T-cell (primary cell): ENCODE measurements around the gene PTPRD. TPM values are rescaled to one million over a fixed set of nuclear protein-coding genes. Genes with fewer than 3 reads are reported as not detected.
"Not testable (repeated sequence)": the region's sequence is repeated elsewhere in the genome, so short reads cannot be mapped to it uniquely, and the experiment has no call there.

Source experiments
- ATAC-seq, 4 experiments: fragments of 200-7000 bp in 3 of 4; fragments of 150-1000 bp in 1 of 4; cut with Tn5 transposase; replicated peaks in 1 of 4; 1 replicate in 3 of 4; 2 replicates in 1 of 4; pipeline ENCODE4 v1.10.0; 2021; ENCODE audit warnings: moderate library complexity in 3 of 4, mild to moderate bottlenecking in 2 of 4, moderate number of reproducible peaks in 1 of 4
- CTCF ChIA-PET, 2 donors: fragments of 300-600 bp; sonication (Branson Sonifier 250); formaldehyde crosslinking; loops; one replicate each; lab custom pipeline; 2022; ENCODE audit warnings: antibody characterized with exemption in 2 of 2; lab: Charles Lee
- POLR2A ChIA-PET, 2 donors: fragments of 300-600 bp; sonication (Branson Sonifier 250); formaldehyde crosslinking; loops; one replicate each; lab custom pipeline; 2022; ENCODE audit warnings: antibody characterized with exemption in 2 of 2; lab: Charles Lee
- DNase-seq, 35 experiments: peaks; one replicate each; pipeline versions ENCODE4 v3.0.0 to v3.0.0-alpha.2; 2013 to 2023
- H3K27ac ChIP-seq: one replicate; pipeline ENCODE4 v1.5.1; 2013; ENCODE audit warnings: low read length
- H3K27me3 ChIP-seq, 2 experiments: replicated peaks in 1 of 2; 1 replicate in 1 of 2; 2 replicates in 1 of 2; pipeline versions ENCODE4 v1.6.1 to v1.7.0; 2013; ENCODE audit warnings: low read length in 1 of 2, mixed read lengths in 1 of 2; ENCODE audit not compliant: control insufficient read depth in 2 of 2, insufficient read depth in 2 of 2; ENCODE audit errors: extremely low read depth in 1 of 2
- H3K36me3 ChIP-seq, 2 donors: 1 replicate in 1 of 2; 2 replicates in 1 of 2; pipeline versions ENCODE4 v1.6.1 to v1.7.0; 2013; ENCODE audit warnings: low read length in 1 of 2; ENCODE audit not compliant: control insufficient read depth in 2 of 2, insufficient read depth in 1 of 2; ENCODE audit errors: extremely low read depth in 1 of 2
- H3K4me1 ChIP-seq, 2 experiments: 1 replicate in 1 of 2; 2 replicates in 1 of 2; pipeline versions ENCODE4 v1.6.1 to v1.7.0; 2013; ENCODE audit warnings: low read length in 2 of 2, mixed read lengths in 1 of 2; ENCODE audit not compliant: insufficient read depth in 2 of 2, control insufficient read depth in 1 of 2; ENCODE audit errors: extremely low read depth in 1 of 2
- H3K4me3 ChIP-seq, 2 donors: 1 replicate in 1 of 2; 2 replicates in 1 of 2; pipeline versions ENCODE4 v1.5.1 to v1.7.0; 2013; ENCODE audit warnings: mild to moderate bottlenecking in 2 of 2, low read length in 1 of 2, moderate library complexity in 1 of 2; ENCODE audit not compliant: control insufficient read depth in 1 of 2; ENCODE audit errors: extremely low read depth in 1 of 2
- H3K9me3 ChIP-seq: 2 replicates; pipeline ENCODE4 v1.7.0; 2013
- H3K27ac Mint-ChIP-seq, 2 donors: one replicate each; pipeline ENCODE4 v1.8.0; 2020 to 2021; ENCODE audit warnings: mild to moderate bottlenecking in 2 of 2, mixed read lengths in 2 of 2
- H3K27me3 Mint-ChIP-seq, 2 donors: one replicate each; pipeline ENCODE4 v1.8.0; 2021 to 2022; ENCODE audit warnings: mixed read lengths in 2 of 2
- H3K36me3 Mint-ChIP-seq: one replicate; pipeline ENCODE4 v1.8.0; 2021; ENCODE audit warnings: mixed read lengths
- H3K4me1 Mint-ChIP-seq, 3 donors: one replicate each; pipeline ENCODE4 v1.8.0; 2020 to 2022; ENCODE audit warnings: mixed read lengths in 3 of 3, mild to moderate bottlenecking in 1 of 3
- H3K4me3 Mint-ChIP-seq, 3 donors: one replicate each; pipeline ENCODE4 v1.8.0; 2020 to 2022; ENCODE audit warnings: mild to moderate bottlenecking in 3 of 3, mixed read lengths in 3 of 3, moderate library complexity in 3 of 3
- H3K9me3 Mint-ChIP-seq, 3 donors: one replicate each; pipeline ENCODE4 v1.8.0; 2020 to 2022; ENCODE audit warnings: mixed read lengths in 3 of 3
- WGBS: methylation state at CpG from one replicate; pipeline ENCODE4 v1.1.5; 2013; ENCODE audit warnings: missing lambda C conversion rate; ENCODE audit not compliant: insufficient coverage; 5-methylcytosine and 5-hydroxymethylcytosine counted together
- total RNA-seq, 35 experiments: library from RNA in 6 of 35; stranded (reverse) in 6 of 35; fragments of 120-200 nt in 1 of 35; gene quantifications; one replicate each; pipeline versions ENCODE4 v1.2.1 to v1.2.4 and lab custom pipeline; 2013 to 2026

Gene PTPRD
- total RNA-seq, 5 donors from 2014 or later (not counting 1 experiment from before 2014, with no cell fraction given) = 0.13 to 0.61 (median 0.38) TPM; not detected in 2

DNA sequence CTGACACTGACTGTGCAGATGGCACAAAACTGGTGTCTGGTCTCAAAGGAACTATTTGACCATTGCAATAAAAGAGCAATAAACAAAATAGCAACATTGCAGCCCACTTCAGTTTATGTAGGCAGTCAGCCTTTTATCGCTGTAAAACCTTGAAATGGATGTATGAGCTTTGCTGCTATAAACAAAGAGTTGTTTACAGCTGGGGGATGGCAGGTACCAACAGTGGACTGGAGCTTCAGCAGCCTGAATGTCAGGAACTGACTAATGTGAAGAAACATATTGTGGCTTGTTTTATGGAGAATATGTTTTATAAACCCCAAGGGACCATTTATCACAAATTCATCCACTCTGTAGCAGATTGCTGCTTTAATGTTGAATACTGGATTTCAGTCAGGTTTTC, 78.0 kb downstream of the PTPRD start:
- H3K4me3 ChIP-seq = no peak overlapping the region
- DNase-seq = no peak
- ATAC-seq = no peak
- Mint-ChIP-seq H3K4me3 (no peak overlapping the region), H3K27ac (no peak overlapping the region), H3K9me3 (peaks cover 0 to 16% (median 14%) of the 10 kb centered on the region in 3 donors), H3K36me3 (no peaks in the 10 kb centered on the region), H3K27me3 (no peaks in the 10 kb centered on the region), H3K4me1 (no peaks in the 10 kb centered on the region)
- no peaks in the 10 kb centered on the region for H3K36me3 ChIP-seq
- no peaks in the 10 kb centered on the region for H3K9me3 ChIP-seq
- no CpG with 5 or more reads among the region's 1 CpG for WGBS
- ChIA-PET CTCF (no interaction called here), POLR2A (no interaction called here)
- H3K27ac ChIP-seq = no peak overlapping the region
- H3K4me1 ChIP-seq = no peaks in the 10 kb centered on the region
- no peaks in the 10 kb centered on the region for H3K27me3 ChIP-seq

DNA sequence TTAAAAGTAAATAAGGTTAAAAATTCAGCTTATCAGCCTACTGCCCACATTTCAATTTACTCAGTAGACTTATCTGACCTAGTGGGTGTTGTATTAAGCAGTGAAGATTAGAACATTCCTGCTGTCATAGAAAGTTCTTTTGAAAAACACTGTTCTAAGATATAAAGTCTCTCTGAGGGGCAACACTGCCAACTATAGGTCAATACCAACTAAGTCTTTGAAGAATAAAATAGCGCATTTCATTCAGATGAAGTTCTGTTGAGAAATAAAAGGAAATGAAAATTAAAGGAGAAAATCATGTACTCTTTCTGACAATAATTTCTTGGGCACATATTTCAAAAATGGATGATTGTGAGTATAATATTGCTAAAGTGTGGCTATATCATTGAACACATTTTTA, 86.8 kb downstream of the PTPRD start:
- no CpG with 5 or more reads among the region's 1 CpG for WGBS

GRCh38 chr9:10523164-10523563, 89.6 kb downstream of the PTPRD start:
- Mint-ChIP-seq H3K9me3 (peaks cover 12 to 18% (median 16%) of the 10 kb centered on the region in 3 donors), H3K27me3 (no peaks in the 10 kb centered on the region), H3K36me3 (no peaks in the 10 kb centered on the region), H3K4me1 (no peaks in the 10 kb centered on the region), H3K27ac (no peak overlapping the region), H3K4me3 (no peak overlapping the region)
- ChIA-PET POLR2A (no interaction called here), CTCF (no interaction called here)
- no peak overlapping the region for H3K4me3 ChIP-seq
- no peaks in the 10 kb centered on the region for H3K36me3 ChIP-seq
- no peaks in the 10 kb centered on the region for H3K4me1 ChIP-seq
- H3K9me3 ChIP-seq = no peaks in the 10 kb centered on the region
- H3K27ac ChIP-seq = no peak overlapping the region
- H3K27me3 ChIP-seq = no peaks in the 10 kb centered on the region
- WGBS = no CpG with 5 or more reads among the region's 5 CpGs
- DNase-seq (no peak), ATAC-seq (no peak)

More for the DNA sequence above, 86.8 kb downstream of the PTPRD start:
- no peaks in the 10 kb centered on the region for H3K27me3 Mint-ChIP-seq
- CTCF ChIA-PET = no interaction called here
- Histone ChIP-seq H3K27me3 (no peaks in the 10 kb centered on the region), H3K27ac (no peak overlapping the region), H3K4me3 (no peak overlapping the region), H3K9me3 (no peaks in the 10 kb centered on the region), H3K36me3 (no peaks in the 10 kb centered on the region), H3K4me1 (no peaks in the 10 kb centered on the region)
- ATAC-seq (no peak), DNase-seq (no peak)
- H3K4me1 Mint-ChIP-seq = no peaks in the 10 kb centered on the region
- H3K4me3 Mint-ChIP-seq = no peak overlapping the region
- H3K36me3 Mint-ChIP-seq = no peaks in the 10 kb centered on the region
- peaks cover 10 to 18% (median 10%) of the 10 kb centered on the region in 3 donors for H3K9me3 Mint-ChIP-seq
- POLR2A ChIA-PET = no interaction called here
- H3K27ac Mint-ChIP-seq = no peak overlapping the region

- H3K27ac Mint-ChIP-seq = no peak overlapping the region
- WGBS = 100% methylated on average over 1 of the region's 3 CpGs
- Histone ChIP-seq H3K27ac (no peak overlapping the region), H3K27me3 (no peaks in the 10 kb centered on the region), H3K9me3 (peaks cover under 1% of the 10 kb centered on the region), H3K4me1 (no peaks in the 10 kb centered on the region), H3K36me3 (no peaks in the 10 kb centered on the region), H3K4me3 (no peak overlapping the region)
- ChIA-PET POLR2A (no interaction called here), CTCF (interaction anchor here in 1 of 2 donors (0.5 kb wide), 1 partner anchor 280 kb away, joined by 3 read pairs; no protein-coding TSS in a partner anchor)
- ATAC-seq (no peak), DNase-seq (no peak)
- H3K36me3 Mint-ChIP-seq = no peaks in the 10 kb centered on the region
- no peaks in the 10 kb centered on the region for H3K4me1 Mint-ChIP-seq
- H3K27me3 Mint-ChIP-seq = no peaks in the 10 kb centered on the region
- H3K9me3 Mint-ChIP-seq = peaks cover 10 to 35% (median 19%) of the 10 kb centered on the region in 3 donors
- no peak overlapping the region for H3K4me3 Mint-ChIP-seq
These were observed 100.7 kb downstream of the PTPRD start for GRCh38 chr9:10512144-10512543.

- Mint-ChIP-seq H3K9me3 (peaks cover 17 to 27% (median 26%) of the 10 kb centered on the region in 3 donors), H3K27ac (no peak overlapping the region), H3K27me3 (no peaks in the 10 kb centered on the region), H3K36me3 (no peaks in the 10 kb centered on the region), H3K4me3 (no peak overlapping the region), H3K4me1 (no peaks in the 10 kb centered on the region)
- no peak for DNase-seq
- ATAC-seq = no peak
- no peaks in the 10 kb centered on the region for H3K4me1 ChIP-seq
- POLR2A ChIA-PET = interaction anchor here in 1 of 2 donors (1.2 kb wide), 1 partner anchor 18 kb away, joined by 3 read pairs; no protein-coding TSS in a partner anchor
- WGBS = 67% methylated on average over 3 of the region's 4 CpGs
- no peaks in the 10 kb centered on the region for H3K9me3 ChIP-seq
- no peaks in the 10 kb centered on the region for H3K36me3 ChIP-seq
- CTCF ChIA-PET = no interaction called here
- H3K4me3 ChIP-seq = no peak overlapping the region
- H3K27me3 ChIP-seq = no peaks in the 10 kb centered on the region
- H3K27ac ChIP-seq = no peak overlapping the region
These were observed 123.9 kb downstream of the PTPRD start for GRCh38 chr9:10488937-10489336.

- Mint-ChIP-seq H3K4me1 (no peaks in the 10 kb centered on the region), H3K27me3 (no peaks in the 10 kb centered on the region), H3K36me3 (no peaks in the 10 kb centered on the region), H3K4me3 (no peak overlapping the region), H3K9me3 (peaks cover 23 to 51% (median 28%) of the 10 kb centered on the region in 3 donors), H3K27ac (no peak overlapping the region)
- Histone ChIP-seq H3K4me1 (no peaks in the 10 kb centered on the region), H3K36me3 (no peaks in the 10 kb centered on the region), H3K4me3 (no peak overlapping the region), H3K9me3 (no peaks in the 10 kb centered on the region), H3K27ac (no peak overlapping the region), H3K27me3 (no peaks in the 10 kb centered on the region)
- POLR2A ChIA-PET = no interaction called here
- DNase-seq (no peak), ATAC-seq (no peak)
- CTCF ChIA-PET = no interaction called here
- no CpG with 5 or more reads among the region's 3 CpGs for WGBS
These were observed 133.6 kb downstream of the PTPRD start for GRCh38 chr9:10479172-10479571.

DNA sequence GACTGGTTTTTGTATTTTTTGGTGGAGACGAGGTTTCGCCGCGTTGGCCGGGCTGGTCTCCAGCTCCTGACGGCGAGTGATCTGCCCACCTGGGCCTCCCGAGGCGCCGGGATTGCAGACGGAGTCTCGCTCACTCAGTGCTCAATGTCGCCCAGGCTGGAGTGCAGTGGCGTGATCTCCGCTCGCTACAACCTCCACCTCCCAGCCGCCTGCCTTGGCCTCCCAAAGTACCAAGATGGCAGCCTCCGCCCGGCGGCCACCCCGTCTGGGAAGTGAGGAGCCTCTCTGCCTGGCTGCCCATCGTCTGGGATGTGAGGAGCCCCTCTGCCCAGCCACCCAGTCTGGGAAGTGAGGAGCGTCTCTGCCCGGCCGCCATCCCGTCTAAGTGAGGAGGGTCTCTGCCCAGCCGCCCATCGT, 163.6 kb downstream of the PTPRD start:
- H3K4me3 ChIP-seq, H3K27ac ChIP-seq, H3K9me3 ChIP-seq, H3K36me3 ChIP-seq, H3K27ac Mint-ChIP-seq, POLR2A ChIA-PET, DNase-seq, H3K4me1 Mint-ChIP-seq, H3K4me1 ChIP-seq, H3K36me3 Mint-ChIP-seq, H3K4me3 Mint-ChIP-seq, H3K27me3 ChIP-seq, ATAC-seq, H3K27me3 Mint-ChIP-seq, CTCF ChIA-PET: not testable (repeated sequence)
- peaks cover 14 to 26% (median 18%) of the 10 kb centered on the region in 3 donors for H3K9me3 Mint-ChIP-seq
- WGBS = 92% methylated on average over 14 of the region's 28 CpGs
